Myocyte (in vitro differentiated cells): Measurements from ENCODE around the gene SUSD1. TPM values are rescaled to one million over a fixed set of nuclear protein-coding genes. Genes with fewer than 3 reads are reported as not detected.

Experiments
- DNase-seq: peaks from one replicate; pipeline ENCODE4 v3.0.0-alpha.2; 2012; ENCODE audit warnings: low read depth
- total RNA-seq: library from RNA; depleted of rRNA; stranded (reverse); fragments of >200 nt; gene quantifications from 2 replicates; pipeline ENCODE4 v1.2.3, GENCODE V29; 2014

SUSD1 gene
- total RNA-seq, 1 donor from 2014 or later, result 3.3 TPM

DNA sequence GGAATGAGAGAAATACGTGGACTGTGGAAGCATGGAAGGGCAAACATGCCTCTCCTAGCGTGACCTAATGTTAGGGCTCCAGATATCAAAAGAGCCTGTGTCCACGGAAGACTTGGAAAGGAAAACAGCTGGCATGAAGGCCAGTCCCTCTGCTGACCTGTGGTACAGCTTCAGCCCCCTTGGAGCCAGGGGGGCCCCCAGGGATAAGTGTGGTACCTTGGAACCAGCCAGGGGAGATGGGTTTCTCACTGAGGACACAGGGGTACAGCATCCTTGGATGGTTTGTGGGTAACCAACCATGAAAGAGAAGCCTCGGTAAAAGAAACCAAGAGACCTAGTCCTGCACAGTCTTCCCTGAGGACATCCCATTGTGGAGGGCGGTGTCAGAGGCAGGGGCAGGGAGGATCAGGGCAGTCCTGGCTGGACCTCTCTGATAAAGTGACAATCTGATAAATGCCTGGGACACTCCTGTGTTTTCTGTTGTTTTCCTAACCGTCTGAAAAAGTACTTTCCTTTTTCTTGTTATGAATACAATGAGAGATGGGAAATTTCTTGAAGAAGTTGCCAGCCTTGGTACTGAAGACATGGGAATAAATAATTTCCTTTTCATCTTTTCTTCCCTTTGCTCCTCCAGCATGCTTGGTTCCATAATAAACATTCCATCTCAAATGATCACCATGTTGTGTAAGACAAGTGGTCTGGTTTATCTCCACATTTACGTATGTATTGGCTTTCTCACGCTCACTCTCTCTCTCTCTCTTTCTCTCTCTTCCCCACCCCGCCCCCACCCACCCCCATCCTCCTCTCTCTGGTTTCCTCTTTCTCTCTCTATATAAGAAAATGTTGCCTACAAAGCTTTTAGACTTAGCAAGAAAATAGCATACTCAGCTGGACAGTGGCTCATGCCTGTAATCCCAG lies 102.1 kb downstream of the SUSD1 start:
- DNase-seq, result peak; percentile 24

DNA sequence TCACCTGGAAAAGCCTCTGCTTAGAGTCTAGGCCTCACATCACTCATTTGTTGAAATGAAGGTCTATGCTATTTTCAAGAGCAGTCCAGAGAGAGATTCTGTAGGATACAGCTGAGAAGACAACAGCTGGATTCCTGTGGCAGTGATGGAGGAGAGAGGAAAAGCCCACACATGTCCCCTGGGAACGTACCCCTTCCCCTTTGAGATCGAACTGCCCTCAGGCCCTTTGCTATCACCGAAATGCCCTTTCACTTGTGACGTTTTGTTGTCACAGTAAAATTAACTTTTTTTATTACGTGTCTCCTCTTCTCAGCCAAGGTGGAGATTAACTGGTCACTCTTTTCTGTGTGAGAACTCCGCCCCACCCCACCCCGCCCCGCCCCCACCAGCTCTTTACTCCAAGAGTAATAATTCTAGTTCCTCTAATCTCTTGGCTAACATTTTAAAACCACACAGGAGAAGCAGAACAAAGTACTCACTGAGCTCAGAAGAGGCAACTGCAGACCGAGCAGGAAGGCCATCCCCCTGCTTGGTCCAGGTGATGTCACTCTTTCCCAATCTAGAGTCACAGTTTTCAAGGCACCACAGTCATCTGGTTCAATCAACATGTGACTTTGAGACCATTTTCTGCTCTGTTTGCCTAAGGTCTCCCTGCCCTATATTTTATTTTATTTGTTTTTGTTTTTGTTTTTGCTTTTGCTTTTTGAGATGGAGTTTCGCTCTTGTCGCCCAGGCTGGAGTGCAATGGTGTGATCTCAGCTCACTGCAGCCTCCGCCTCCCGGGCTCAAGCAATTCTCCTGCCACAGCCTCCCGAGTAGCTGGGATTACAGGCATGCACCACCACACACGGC lies 105.6 kb downstream of the SUSD1 start:
- DNase-seq, result peak; percentile 27

DNA sequence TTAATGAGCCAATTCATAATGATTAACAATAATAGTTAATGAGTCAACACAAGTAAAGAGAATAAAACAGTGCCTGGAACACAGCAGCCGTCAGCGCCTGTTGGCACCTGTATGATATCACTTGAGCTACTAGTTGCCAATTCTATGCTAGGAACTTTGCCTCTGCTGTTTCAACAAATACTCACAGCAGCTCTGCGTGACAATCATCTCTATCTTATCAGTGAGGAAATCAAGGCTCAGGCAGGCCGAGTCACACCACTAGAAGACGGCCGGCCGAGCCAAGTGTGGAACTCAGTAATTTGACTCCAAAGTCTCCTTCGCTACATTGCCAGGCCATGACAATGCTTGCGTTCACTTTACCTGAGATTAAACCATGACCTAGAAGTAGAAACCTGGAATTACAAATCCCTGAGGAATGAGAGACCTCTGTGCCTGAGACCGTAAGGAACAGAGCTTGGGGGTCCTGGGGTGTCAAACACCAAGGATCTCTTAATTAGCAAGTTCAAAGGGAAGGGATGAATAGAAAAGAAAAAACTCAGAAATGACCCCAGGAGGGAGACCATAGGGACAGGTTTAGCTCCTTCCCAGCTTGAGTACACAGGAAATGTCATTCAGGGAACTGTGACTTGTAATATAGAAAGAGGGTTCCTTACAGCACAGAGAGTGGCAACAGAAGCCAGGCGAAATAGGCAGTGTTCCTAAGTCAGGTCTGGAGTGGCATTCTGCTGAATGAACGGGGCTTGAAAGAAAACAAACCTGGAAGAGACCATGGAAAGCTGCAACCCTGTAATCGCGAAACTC lies 109.1 kb downstream of the SUSD1 start:
- DNase-seq, result no peak

DNA sequence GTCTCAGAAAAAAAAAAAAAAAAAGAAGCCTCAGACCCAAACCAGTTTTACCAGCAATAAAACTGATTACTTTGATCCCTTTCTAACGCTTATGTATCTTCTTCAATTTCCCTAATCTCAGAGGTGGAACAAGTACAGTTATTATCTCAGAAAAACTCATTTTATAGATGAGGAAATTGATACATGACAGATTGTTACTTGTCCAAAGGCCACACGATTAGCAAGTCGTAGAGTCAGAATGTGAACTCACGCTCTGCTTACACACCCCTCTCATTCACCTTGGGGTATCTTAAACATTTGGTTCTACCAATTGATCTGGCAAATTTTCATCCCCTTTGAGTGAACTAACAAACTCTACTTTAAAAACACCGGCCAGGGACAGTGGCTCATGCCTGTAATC lies 110.2 kb downstream of the SUSD1 start:
- DNase-seq, result no peak

DNA sequence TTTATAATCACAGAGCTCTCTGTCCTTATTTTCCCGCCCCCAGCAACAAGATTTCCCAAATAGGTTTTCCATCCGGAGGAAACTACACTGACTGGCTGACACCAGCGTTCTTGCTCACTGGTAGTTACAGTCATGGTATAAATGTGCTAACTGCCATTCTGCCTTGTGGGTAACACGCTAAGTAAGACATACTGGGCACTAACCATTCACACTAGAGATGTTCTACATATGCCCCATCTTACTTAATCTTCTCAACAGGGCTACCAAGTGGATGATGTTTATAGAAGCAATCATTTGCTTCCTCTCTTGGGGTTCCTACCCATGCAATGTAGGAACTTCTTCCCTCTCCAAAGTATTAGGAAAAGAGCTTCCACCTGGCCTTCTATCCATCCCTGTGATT lies 111.5 kb downstream of the SUSD1 start:
- DNase-seq, result no peak

DNA sequence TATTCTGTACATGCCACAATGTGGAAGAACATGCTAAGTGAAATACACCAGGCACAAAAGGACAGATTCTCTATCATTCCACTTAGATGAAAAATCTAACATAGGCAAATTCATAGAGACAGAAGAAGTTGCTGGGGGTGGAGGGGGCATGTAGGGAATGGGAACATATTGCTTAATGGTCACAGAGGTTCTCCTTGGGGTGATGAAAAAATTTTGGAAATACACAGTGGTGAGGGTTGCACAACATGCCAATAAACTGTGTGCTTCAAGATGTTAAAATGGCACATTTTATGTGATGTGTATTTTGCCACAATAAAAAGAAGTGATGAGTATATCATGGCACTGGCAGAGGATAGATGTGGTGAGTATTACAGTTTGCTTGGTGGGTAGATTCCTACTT lies 111.9 kb downstream of the SUSD1 start:
- DNase-seq, result no peak

DNA sequence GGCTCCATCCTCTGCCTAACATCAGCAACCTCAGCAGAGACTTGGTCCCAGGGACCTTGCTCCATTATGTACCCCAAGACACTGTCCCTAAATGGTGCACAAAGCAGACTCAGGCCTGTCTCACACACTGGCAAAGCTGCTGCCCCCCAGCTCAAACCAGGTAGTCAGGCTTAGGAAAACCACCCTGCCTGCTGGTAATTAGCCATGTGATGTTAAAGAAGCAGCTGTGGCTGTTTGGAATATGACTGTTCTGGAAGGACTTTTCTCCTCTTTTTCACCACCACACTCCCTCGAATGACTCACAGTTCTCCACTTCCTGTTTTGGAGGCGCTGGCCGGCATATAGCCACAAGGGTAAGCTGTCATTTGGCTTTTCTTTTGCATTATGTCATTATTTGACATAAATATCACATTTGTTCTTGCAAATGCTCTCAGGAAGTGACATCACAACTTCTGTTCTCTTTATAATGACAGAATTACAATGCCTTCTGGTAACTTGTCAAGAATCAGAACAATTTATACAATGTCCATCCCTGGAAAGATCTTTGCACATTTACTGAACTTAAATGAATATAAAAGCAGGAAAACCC lies 113.9 kb downstream of the SUSD1 start:
- peak; percentile 95 for DNase-seq

DNA sequence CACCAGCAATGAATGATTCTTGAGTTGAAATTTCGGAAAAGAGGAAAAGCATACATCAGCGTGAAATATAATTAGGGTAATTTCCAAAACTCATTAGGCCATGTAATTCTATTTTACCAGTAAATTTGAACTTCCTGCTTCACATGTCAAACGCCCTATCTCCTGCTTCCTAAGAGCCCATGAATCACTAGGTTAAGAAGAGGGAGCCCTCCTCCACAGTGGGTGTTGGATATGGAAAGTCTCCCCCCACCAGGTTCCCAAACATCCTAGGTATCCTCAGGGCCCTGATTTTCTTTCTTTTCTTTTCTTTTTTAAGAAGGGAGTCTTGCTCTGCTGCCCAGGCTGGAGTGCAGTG lies 115.2 kb downstream of the SUSD1 start:
- no peak for DNase-seq

DNA sequence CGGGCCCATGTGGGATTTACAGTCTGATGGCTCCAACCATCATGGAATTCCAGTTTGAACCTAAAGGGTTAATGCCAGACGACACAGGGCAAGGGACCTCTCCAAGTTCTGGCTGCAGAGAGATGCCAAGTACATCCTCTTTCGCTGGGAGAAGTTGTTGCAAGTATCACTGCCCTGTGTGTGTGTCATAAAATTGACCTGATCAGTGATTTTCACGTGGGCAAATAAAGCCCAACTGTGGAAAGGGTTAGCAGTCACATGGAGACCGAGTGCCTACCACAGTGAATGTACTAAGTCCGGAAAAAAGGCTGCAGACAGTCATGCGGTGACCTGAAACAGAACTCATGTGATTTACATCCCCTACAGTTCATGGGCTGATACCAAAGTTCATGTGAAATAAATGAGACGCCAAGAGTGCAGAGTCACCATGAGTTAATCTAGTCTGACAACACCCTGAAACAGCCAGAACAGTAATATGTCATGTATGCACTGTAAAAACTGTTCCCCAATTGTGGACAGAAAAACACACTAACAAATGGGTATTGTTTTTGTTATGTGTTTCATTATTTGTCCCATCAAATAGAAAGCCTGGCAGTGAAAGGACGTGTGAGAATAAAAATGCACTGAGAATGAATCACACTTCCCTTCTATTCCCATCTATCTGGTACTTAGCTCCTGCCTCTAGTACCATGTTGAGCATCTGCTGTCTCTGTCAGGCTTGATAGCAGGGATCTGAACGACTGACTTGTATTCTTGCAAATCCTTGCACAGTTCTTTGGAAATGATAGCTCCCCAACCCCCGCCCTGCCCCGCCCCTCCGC lies 115.7 kb downstream of the SUSD1 start:
- peak; percentile 76 for DNase-seq

DNA sequence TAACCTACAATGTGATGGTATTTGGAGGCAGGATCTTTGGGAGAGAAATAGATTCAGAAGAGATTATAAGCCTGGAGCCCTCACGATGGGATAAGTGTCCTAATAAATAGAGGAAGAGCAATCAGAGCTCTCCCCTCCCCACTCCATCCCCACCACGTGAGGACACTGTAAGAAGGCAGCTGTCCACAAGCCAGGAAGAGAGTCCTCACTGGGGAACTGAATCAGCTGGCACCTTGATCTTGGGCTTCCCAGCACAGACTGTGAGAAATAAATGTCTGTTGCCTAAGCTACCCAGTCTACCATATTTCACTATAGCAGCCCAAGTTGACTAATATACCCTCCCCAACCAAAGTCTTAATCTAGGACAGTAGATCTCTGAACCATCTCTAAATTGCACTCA lies 118.1 kb downstream of the SUSD1 start:
- DNase-seq, result peak; percentile 42

DNA sequence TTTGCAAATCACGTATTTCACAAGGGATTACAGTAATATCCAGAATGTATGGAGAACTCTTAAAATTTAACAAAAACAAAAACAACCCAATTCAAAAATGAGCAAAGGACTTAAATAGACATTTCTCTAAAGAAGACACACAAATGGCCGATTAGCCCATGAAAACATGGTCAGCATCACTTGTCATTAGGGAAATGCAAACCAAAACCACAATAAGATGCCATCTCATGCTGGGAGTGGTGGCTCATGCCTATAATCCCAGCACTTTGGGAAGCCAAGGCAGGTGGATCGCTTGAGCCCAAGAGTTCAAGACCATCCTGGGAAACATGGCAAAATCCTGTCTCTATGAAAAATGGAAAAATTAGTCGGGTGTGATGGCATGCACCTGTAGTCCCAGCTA lies 120.2 kb downstream of the SUSD1 start:
- peak; percentile 31 for DNase-seq

DNA sequence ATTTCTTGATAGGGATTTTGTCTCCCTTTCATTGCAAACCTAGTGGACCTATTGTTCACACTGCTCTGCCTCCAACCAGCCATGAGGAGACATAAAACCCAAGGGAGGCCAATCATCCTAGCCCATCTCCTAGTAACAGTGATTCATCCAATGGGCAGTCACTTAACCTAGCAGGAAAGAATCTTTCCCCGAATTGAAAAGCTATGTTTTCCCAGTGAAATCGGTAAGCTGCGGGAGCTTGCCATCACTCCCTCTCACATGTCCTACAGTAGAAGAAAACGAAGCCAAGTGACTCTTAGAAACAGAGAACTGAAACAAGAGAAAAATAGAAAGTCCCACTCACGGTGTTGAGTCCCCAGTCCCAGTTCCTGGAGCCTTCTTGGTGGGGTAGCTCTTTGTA lies 123.3 kb downstream of the SUSD1 start:
- peak; percentile 46 for DNase-seq

DNA sequence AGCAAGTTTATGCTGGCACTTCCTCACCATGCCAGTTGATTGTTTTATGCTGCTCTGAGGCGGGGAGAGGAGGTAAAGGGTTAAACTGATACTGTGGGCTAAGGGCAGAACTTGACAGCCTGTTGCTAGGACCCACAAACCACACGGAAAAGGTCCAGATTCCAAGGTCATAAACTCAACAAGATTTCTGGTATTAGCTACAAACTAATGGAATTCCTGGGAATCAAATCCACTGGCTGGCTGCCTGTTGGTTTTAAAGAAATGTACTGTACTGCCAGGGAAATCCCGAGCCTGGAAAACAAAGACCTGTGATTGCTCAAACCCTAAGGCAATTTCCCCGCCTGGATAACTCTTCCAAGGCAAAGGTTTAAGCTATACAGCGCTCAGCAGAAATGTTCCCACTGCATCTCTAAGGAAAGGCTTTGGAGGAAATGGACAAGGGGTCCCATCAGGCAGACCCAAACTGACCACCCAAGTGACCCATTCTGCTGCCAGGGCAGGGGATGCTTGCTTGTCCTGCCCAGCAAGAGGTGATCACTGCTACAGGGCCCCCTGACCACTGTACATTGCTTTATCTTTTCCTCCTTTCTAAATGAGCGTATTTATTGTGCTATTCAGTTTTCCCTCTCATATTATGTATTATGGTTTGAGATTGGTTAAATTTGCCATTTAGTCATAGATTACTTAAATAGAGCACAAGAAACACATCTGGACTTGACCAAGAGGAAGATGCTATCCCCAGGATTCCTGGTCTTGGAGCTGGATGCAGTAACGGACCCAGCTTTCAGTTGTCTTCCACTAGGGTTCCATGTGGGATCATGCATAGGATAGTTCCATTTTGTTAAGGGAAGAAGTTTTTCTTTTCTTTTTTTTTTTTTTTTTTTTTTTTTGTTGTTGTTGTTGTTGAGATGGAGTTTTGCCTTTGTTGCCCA lies 124.3 kb downstream of the SUSD1 start:
- DNase-seq, result peak; percentile 94

DNA sequence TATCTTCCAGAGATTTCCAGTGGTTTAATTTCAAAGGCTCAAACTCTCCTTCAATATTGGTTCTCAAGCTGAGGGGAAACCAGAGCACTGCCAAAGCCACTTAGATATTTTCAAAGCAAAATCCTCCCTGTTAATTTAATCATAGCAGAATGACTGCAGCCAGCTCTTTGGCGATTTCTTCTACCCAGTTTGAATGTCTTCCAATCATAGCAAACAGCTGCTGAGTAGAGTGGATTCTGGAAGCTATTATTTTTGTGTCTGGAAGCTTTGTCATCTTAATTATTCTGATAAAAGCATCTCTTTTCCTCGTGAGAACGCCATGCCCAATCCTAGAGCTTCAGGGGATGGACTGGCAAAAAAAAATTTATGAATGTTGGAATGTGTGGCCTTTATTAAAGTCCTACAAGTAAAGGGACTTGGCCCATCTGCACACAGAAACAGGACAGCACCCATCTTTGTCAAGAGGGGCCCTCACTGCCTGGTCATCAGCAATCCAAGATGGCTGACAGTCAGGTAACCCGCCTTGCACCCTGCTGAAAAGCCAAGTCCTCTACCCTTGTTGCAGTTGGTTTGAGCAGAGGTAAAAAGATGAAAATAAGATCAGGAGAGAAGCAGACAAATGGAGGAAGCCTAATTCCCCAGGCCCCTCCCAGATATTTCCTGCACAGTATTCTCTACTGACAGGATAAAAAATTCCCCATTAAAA lies 125.1 kb downstream of the SUSD1 start:
- DNase-seq, result peak; percentile 74

DNA sequence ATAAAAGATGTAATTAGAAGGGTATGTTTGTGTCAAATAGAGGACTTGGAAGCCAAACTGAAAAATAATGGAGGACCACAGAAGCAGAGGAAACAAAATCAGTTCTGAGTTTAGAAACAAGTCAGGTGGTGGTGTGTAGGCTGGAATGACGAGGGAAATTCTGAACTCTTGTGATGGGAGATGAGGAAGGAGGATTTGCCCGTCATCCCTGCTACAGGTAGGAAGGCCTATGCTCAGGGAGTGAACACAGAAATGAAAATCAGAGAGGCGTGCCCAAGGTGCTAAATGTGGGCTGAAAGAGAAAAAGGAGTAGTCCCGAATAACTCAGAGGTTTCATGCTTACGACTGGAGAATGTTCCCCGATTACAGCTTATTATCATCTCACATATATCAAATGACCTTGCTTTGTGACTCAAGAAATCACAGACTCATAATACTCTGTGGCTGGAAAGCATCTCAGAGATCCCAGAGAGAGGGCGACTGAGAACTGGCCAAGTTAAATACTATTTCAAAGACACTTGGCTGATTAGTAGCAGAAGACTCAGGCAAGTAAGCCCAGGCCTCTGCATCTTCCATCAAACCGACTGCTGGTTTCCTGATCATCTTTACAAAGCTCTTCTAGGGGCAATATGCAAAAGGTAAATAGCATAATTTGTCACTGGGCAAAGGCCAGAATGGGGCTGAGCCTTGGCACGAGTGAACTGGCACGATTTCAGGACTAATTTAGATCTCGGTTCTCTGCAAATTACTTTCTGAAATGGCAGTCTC lies 126.0 kb downstream of the SUSD1 start:
- DNase-seq, result peak; percentile 76

DNA sequence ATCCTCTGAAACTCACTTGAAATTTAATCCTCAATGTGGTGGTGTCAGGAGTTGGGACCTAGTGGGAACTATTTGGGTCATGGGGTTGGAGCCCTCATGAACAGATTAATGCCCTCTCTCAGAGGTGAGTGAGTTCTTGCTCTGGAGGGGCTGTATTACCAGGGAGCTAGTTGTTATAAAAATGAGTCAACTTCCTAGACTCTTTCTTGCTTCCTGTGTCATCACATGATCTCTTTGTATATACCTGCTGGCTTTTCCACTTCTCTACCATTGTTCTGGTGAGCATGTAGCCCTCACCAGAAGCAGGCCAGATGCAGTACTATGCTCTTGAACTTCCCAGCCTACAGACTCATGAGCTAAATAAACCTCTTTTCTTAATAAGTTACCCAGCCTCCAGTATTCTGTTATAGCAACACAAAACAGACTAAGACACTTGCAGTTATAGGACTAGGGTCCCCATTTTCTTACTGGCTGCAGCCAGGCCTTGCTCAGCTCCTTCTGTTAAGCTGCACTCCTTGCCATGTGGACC lies 127.5 kb downstream of the SUSD1 start:
- DNase-seq, result no peak

DNA sequence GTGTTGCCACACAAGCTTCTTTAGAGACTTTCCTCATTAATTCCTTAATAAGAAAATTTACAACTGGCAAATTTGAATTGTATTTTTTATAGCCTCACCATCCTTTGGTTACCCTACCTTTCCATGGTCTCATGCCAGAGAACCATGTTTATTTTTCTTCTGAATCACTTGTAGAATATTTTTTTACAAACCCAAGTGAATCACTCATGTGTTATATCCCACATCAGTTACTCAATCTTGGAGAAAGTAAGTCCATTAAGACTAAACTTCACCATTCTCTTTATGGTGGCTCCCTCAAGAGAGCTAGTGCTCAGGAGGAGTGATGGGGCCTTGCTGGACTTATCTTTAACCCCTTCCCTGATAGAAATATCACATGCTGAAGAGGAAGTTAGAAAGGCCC lies 128.9 kb downstream of the SUSD1 start:
- DNase-seq, result no peak
